SKM-1 (cell line): ENCODE measurements around the gene FAM222A.
A peak's percentile ranks its signal among the peaks of the same experiment; 100 is the strongest.

ENCODE experiments used
- DNase-seq: peaks from one replicate; lab custom pipeline; 2025; ENCODE audit not compliant: unreplicated experiment; lab: John Stamatoyannopoulos, UW

The FAM222A gene

GRCh38 chr12:109795023-109795422, 81.4 kb downstream of the FAM222A start:
- no peak for DNase-seq

DNA sequence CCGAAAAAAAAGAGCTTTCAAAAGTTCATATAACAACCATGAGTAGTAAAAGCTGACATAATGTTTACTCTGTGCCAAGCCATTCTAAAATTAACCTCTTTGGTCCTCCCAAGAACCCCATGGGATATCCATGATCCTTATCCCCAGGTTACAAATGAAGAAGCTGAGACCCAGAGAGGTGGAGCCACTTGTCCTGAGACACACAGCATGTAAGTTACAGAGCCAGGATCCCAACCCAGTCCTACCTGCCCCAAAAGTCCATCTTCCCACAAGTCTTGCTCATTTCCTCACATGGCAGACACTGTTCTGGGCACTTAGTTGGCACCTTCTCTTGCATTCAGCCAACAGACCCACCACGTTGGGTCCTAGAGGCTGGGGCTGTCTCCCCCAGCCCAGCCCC, 82.4 kb downstream of the FAM222A start:
- no peak for DNase-seq

- peak; percentile 26 for DNase-seq
Observed at GRCh38 chr12:109797905-109798669, 84.5 kb downstream of the FAM222A start.

GRCh38 chr12:109798691-109799090, 85.1 kb downstream of the FAM222A start:
- DNase-seq = no peak

GRCh38 chr12:109800536-109800935, 86.9 kb downstream of the FAM222A start:
- DNase-seq = no peak

- no peak for DNase-seq
Observed at GRCh38 chr12:109802828-109803227, 89.2 kb downstream of the FAM222A start.

DNA sequence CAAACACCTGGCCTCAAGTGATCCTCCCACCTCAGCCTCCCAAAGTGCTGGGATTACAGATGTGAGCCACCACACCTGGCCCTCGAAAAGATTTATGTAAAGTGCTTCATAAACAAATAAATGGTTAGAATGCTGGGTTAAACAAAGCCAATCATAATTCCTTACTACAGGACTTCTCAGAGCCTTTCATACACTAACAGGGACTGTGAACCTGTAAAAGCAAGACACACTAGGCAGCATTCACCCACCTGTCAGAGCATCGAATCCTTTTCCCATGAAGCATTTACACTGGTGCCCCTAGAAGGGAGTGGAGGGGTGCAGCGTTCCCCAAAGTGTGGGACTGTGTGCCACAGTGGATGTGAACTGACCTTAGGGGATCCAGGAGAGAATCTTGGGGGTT, 90.1 kb downstream of the FAM222A start:
- no peak for DNase-seq

DNA sequence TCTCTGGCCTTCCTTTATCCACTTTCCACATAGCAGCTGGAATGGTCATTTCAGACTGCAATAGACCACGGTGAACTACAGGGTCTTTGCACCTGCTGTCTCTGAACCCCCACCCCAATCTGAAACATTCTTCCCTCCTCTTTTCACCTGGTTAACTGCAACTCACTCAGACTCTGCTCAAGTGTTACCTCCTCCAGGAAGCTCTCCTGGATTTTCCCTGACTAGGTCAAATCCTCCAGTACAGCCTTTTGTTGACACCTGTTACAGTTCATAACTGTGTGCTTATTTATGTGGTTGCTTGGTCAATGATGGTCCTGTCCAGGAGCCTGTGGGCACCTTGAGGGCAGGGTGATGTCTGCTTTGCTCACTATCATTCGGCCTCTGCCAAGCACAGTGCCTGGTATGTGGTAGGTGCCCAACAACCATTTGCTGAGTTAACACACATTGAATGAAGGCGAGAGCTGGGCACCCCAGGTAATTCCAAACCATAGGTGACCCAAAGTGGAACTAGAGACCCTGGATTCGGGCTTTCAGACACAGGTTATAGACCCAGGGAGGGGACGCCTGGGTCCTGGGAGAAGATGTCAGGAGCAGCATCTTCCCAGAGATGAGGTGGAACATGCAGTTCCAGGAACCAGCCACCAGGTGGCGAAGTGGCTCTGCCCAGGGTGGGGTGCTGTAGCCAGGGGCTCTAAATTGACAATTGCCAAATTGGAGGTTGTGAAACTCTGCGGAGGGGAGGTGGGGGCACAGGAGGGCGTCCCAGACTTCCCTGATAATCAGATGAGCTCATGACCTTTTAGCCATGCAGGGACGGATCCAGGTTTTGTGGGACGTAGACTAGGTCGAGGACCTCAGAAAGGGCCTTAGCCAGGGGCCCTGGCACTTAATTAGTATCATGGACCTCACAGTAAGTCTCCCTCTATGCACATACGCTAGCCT, 91.5 kb downstream of the FAM222A start:
- DNase-seq = no peak

DNA sequence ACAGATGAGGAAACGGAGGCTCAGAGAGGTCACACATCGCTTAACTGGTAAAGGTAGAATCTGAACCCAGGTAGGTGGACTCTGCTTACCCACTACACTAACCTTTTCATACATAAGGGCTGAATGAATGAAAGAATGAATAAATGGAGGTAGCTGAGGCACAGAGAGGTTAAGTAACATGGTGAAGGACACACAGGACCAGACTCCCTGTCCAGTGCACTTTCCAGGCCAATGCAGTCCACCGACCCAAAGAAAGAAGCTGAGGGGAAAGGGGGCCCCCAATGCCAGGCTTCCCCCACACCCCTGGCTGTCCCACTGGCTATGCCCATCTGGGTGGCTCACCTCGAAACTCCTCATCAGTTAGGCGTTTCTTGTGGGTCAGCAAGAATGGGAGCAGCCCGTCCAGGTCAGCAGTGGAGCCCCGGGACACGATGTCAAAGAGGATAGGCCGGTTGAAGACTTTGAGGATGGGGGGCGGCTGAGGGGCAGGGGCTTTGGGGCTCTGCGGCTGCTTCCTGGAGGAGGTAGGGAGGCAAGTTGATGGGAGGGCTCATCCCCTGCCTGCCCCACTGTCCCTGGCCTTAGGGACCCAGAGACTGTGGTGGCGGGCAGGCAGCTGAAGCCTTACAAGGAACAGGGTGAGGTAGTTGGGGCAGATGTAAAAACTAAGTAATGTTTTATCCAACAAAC, 94.5 kb downstream of the FAM222A start:
- DNase-seq = no peak

DNA sequence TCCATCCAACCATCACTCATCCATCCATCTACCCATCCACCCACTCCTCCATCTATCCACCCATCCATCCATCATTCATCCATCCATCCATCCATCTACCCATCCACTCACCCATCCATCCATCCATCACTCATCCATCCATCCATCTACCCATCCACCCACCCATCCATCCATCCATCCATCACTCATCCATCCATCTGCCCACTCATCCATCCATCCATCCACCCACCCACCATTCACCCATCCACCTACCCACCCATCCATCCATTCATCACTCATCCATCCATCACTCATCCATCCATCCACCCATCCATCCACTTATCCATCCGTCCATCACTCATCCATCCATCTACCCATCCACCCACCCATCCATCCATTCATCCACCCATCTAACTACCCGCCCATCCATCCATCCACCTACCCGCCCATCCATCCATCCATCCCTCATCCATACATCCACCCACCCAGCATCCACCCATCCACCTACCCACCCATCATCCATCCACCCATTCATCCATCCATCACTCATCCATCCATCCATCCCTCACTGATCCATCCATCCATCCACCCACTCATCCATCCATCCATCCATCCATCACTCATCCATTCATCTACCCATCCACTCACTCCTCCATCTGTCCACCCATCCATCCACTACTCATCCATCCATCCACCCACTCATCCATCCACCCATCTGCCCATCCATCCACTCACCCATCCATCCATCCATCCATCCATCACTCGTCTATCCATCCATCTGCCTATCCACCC, 95.4 kb downstream of the FAM222A start:
- no peak for DNase-seq

- DNase-seq = no peak
Observed at GRCh38 chr12:109810954-109811623, 97.5 kb downstream of the FAM222A start.

- DNase-seq = no peak
Observed at GRCh38 chr12:109811624-109811995, 98.0 kb downstream of the FAM222A start.

DNA sequence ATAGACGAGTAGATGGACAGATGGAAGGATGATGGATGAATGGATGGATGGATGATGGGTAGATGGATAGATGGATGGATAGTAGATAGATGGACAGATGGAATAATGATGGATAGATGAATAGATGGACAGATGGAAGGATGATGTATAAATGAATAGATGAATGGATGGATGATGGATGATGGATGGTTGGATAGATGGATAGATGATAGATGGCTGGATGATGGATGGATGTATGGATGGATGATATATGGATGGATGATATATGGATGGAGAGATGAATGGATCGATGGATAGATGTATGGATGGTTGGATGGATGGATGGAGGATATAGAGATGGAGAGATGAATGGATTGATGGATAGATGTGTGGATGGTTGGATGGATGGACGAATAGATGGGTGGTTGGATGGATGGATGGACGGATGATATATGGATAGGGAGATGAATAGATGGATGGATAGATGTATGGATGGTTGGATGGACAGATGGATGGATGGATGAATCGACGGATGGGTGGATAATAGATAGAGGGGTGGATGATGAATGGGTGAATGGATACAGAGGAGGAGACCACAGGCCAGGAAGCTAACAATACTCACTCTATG, 100.3 kb downstream of the FAM222A start:
- DNase-seq = no peak

- DNase-seq = no peak
Observed at GRCh38 chr12:109814600-109815150, 101.0 kb downstream of the FAM222A start.

GRCh38 chr12:109815225-109815624, 101.6 kb downstream of the FAM222A start:
- no peak for DNase-seq

DNA sequence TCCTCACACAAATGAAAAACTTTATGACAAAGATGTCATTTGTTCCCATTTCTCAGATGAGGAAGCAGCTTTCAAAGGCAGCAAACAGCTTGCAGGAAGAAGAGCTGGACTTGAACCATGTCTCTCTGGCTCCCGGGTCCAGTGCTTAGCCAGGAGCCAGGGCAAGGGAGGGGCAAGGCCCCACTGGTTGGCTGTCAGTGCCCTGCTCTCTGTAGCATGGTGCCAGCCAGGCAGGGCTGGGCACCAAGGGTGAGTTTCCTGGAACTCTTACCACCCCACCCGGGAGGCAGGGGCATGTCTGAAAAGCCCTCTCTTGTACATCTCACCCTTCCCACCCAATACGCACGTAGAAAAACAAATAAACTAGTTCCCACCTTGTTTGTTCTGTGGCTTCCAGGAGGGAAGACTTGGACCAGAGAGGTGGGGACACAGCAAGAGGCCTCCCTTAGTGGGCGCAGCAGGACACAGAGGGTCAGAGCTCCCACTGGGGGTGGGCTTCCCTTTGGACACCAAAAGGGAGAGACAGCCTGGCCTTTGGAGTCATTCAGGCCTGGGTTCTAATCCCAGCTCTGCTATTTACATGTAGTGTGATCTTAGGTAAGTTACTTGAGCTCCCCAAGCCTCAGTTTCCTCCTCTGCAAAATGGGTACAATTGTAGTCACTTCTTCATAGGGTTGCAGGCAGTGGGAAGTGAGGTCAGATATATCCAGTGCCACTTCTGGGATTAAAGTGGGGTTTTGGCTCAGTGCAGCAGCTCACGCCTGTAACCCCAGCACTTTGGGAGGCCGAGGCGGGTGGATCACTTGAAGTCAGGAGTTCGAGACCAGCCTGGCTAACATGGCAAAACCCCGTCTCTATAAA, 102.4 kb downstream of the FAM222A start:
- DNase-seq = no peak

- no peak for DNase-seq
Observed at GRCh38 chr12:109816870-109817269, 103.2 kb downstream of the FAM222A start.

- no peak for DNase-seq
Observed at GRCh38 chr12:109817627-109818231, 104.1 kb downstream of the FAM222A start.
